HepG2 (cell line): Measurements from ENCODE around the gene TSPAN17. TPM values are rescaled to one million over a fixed set of nuclear protein-coding genes. Genes with fewer than 3 reads are reported as not detected.

Experiments
- ARNTL ChIP-seq: sonication (generic); formaldehyde crosslinking; IDR thresholded peaks from 2 replicates; pipeline ENCODE4 v1.4.0; 2020; ENCODE audit warnings: mild to moderate bottlenecking, missing genetic modification reagents
- DR1 ChIP-seq: sonication (generic); formaldehyde crosslinking; IDR thresholded peaks from 2 replicates; pipeline ENCODE4 v1.8.0; 2021; ENCODE audit warnings: mild to moderate bottlenecking, missing genetic modification reagents, inconsistent platforms
- FOXC1 ChIP-seq: sonication (generic); formaldehyde crosslinking; IDR thresholded peaks from 2 replicates; pipeline ENCODE4 v1.8.0; 2022; ENCODE audit warnings: mild to moderate bottlenecking, missing genetic modification reagents, borderline replicate concordance
- HNRNPLL ChIP-seq: fragments of 200-400 bp; formaldehyde crosslinking; IDR thresholded peaks from 2 replicates; pipeline ENCODE4 v1.6.1; 2017; ENCODE audit warnings: mild to moderate bottlenecking, low read depth, low read length; ENCODE audit not compliant: poor library complexity, severe bottlenecking
- MZF1 ChIP-seq: sonication (generic); formaldehyde crosslinking; IDR thresholded peaks from 2 replicates; pipeline ENCODE4 v1.8.1; 2023; ENCODE audit warnings: mild to moderate bottlenecking, missing genetic modification reagents, borderline replicate concordance
- NFE2L1 ChIP-seq: sonication (generic); formaldehyde crosslinking; IDR thresholded peaks from 2 replicates; pipeline ENCODE4 v1.4.0; 2020; ENCODE audit warnings: missing genetic modification reagents, mild to moderate bottlenecking, borderline replicate concordance
- RARA ChIP-seq: IDR thresholded peaks from 2 replicates; pipeline ENCODE4 v1.6.1; 2016; ENCODE audit warnings: missing genetic modification reagents, missing compliant biosample characterization
- SIN3B ChIP-seq: fragments of 150-350 bp; IDR thresholded peaks from 2 replicates; pipeline ENCODE4 v1.6.1; 2014; ENCODE audit warnings: low read length
- ZBTB26 ChIP-seq: IDR thresholded peaks from 2 replicates; pipeline ENCODE4 v1.6.1; 2016; ENCODE audit warnings: missing compliant biosample characterization, missing genetic modification reagents, borderline replicate concordance
- ZBTB40 ChIP-seq, 2 experiments: fragments of 450-650 bp in 1 of 2; sonication (generic) in 1 of 2; formaldehyde crosslinking in 1 of 2; IDR thresholded peaks; 2 replicates each; pipeline versions ENCODE4 v1.6.1 to v1.8.0; 2016 to 2022; ENCODE audit warnings: antibody characterized with exemption in 1 of 2, mild to moderate bottlenecking in 1 of 2, missing genetic modification reagents in 1 of 2
- ZEB1 ChIP-seq: IDR thresholded peaks from 2 replicates; pipeline ENCODE4 v1.6.1; 2012; ENCODE audit warnings: mild to moderate bottlenecking, low read depth, inconsistent platforms; ENCODE audit not compliant: insufficient replicate concordance
- ZFYVE20 ChIP-seq: sonication (generic); formaldehyde crosslinking; IDR thresholded peaks from 2 replicates; pipeline ENCODE4 v1.8.0; 2023; ENCODE audit warnings: low read depth, mild to moderate bottlenecking, moderate library complexity, missing genetic modification reagents, borderline replicate concordance
- ZNF3 ChIP-seq: IDR thresholded peaks from 2 replicates; pipeline ENCODE4 v1.7.0; 2017; ENCODE audit warnings: inconsistent platforms
- ZNF609 ChIP-seq: sonication (generic); formaldehyde crosslinking; IDR thresholded peaks from 2 replicates; pipeline ENCODE4 v1.4.0; 2020; ENCODE audit warnings: mild to moderate bottlenecking, missing genetic modification reagents, borderline replicate concordance
- ZSCAN22 ChIP-seq: sonication (generic); formaldehyde crosslinking; IDR thresholded peaks from 2 replicates; pipeline ENCODE4 v1.4.0; 2020; ENCODE audit warnings: mild to moderate bottlenecking, missing genetic modification reagents
- polyA plus RNA-seq, 8 experiments: library from polyadenylated mRNA; depleted of rRNA in 3 of 8; stranded (reverse) in 7 of 8; unstranded in 1 of 8; fragments of >200 nt; fragmentation: Illumina TruSeq in 4 of 8; extraction: Trizol in 4 of 8; gene quantifications; 2 replicates each; pipeline versions ENCODE4 v1.2.1 to v1.2.3, GENCODE V29; 2011 to 2016; ENCODE audit warnings: low read depth in 4 of 8, missing spikeins in 1 of 8, mixed read lengths in 1 of 8; ENCODE audit not compliant: insufficient read depth in 1 of 8
- total RNA-seq, 5 experiments: library from RNA; depleted of rRNA; stranded (reverse); fragments of >200 nt; fragmentation: Illumina TruSeq; extraction: Trizol; gene quantifications; 2 replicates each; pipeline ENCODE4 v1.2.3, GENCODE V29; 2016; ENCODE audit warnings: low read depth in 1 of 5

Gene TSPAN17
- total and polyA plus RNA-seq, 2 of the 13 experiments (the other 11 are each of a cell fraction or from before 2014, with no cell fraction given): 11.5 to 15.0 TPM

- TF ChIP-seq ZBTB40 (IDR thresholded peaks at IDR 0.05) (no peak), ZBTB40 (CRISPR knock-in tag; IDR thresholded peaks at IDR 0.05) (no peak), ZBTB26 (CRISPR knock-in tag) (peak; percentile 77; the same call in 1 of the 2 replicates), ZFYVE20 (CRISPR knock-in tag) (0 out of 2 replicates have a peak, but pooled peaks have one; percentile 35), RARA (CRISPR knock-in tag) (peak; percentile 64), SIN3B (no peak), ARNTL (peak; percentile 60; the same call in 1 of the 2 replicates), ZNF609 (CRISPR knock-in tag) (no peak), ZNF3 (peak; percentile 21; the same call in 1 of the 2 replicates), ZEB1 (no peak), ZSCAN22 (no peak), HNRNPLL (no peak), FOXC1 (no peak), DR1 (no peak), MZF1 (CRISPR knock-in tag) (no peak), NFE2L1 (CRISPR knock-in tag) (no peak)
These were observed 35.8 kb upstream of the TSPAN17 start (continued) for GRCh38 chr5:176611435-176611834.
